Measurements from ENCODE around the gene ADAM29. TPM values are rescaled to one million over a fixed set of nuclear protein-coding genes. Genes with fewer than 3 reads are reported as not detected.
"Not testable (repeated sequence)": the region's sequence is repeated elsewhere in the genome, so short reads cannot be mapped to it uniquely, and the experiment has no call there.

ADAM29 gene
- total RNA-seq, 2 experiments from 2014 or later: not detected

DNA sequence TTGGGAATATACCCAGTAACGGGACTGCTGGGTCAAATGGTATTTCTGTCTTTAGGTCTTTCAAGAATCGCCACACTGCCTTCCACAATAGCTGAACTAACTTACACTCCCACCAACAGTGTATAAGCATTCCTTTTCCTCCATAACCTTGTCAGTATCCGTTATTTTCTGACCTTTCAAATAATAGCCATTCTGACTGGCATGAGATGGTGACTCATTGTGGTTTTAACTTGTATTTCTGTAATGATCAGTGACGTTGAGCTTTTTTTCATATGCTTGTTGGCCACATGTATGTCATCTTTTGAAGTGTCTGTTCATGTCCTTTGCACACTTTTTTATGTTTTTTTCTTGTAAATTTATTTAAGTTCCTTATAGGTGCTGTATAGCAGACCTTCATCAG, 81.2 kb downstream of the ADAM29 start:
- Mint-ChIP-seq H3K4me1 (no peaks in the 10 kb centered on the region), H3K27me3 (no peaks in the 10 kb centered on the region), H3K4me3 (no peak overlapping the region), H3K27ac (no peak overlapping the region), H3K9me3 (no peaks in the 10 kb centered on the region), H3K36me3 (no peaks in the 10 kb centered on the region)
- no peak for DNase-seq

DNA sequence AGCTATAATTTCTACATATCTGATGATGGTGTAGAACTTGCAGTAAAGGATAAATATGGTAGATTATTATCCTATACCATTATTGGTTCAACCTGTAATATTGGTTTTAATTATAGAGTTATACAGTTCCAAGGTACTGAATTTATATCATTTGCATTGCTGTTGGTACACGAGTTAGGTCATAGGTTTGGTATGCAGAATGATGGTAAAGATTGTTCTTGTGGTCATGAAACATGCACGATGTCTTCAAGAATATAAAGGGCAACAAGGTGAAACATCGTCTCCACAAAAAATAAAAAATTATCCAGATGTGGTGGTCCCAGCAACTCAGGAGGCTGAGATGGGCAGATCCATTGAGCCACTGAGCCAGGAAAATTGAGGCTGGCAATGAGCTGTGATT, 99.6 kb downstream of the ADAM29 start:
- DNase-seq: no peak
- H3K27me3 Mint-ChIP-seq: no peaks in the 10 kb centered on the region
- H3K9me3 Mint-ChIP-seq: peaks cover 5% of the 10 kb centered on the region
- H3K4me3 Mint-ChIP-seq: no peak overlapping the region
- no peaks in the 10 kb centered on the region for H3K36me3 Mint-ChIP-seq
- H3K27ac Mint-ChIP-seq: no peak overlapping the region
- no peaks in the 10 kb centered on the region for H3K4me1 Mint-ChIP-seq

DNA sequence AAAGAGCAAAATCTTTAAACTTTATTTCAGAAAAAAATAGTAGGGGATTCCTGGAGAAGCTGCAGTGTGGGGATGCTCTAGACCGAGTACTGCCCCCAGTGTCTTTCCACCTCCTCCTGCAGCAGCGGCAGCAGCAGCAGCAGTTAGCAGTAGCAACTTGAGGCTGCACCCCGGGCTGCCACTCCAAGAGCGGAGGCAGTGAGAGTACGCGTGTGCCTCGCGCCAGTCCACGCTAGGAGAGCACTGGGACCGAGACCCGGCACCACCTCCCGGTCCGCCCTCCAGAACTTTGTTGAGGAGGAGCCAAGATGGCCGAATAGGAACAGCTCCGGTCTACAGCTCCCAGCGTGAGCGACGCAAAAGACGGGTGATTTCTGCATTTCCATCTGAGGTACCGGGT, 101.3 kb downstream of the ADAM29 start:
- DNase-seq, H3K9me3 Mint-ChIP-seq, H3K27ac Mint-ChIP-seq, H3K4me1 Mint-ChIP-seq, H3K27me3 Mint-ChIP-seq, H3K4me3 Mint-ChIP-seq, H3K36me3 Mint-ChIP-seq: not testable (repeated sequence)

Other genes starting within 250 kb of the ADAM29 start
- gene GLRA3, start 89.1 kb upstream of the ADAM29 start, total RNA-seq: not detected